22Rv1 (cell line): ENCODE measurements around the gene GNPNAT1.

Source experiments
- ZFX ChIP-seq: fragments of 450-650 bp; IDR thresholded peaks from 2 replicates; pipeline ENCODE4 v1.6.1; 2017; ENCODE audit warnings: antibody characterized with exemption, borderline replicate concordance
- TF ChIP-seq, protein P1 (sequence below): fragments of 450-650 bp; IDR thresholded peaks from 2 replicates; pipeline ENCODE4 v1.5.1; 2017; ENCODE audit warnings: mild to moderate bottlenecking

DNA sequence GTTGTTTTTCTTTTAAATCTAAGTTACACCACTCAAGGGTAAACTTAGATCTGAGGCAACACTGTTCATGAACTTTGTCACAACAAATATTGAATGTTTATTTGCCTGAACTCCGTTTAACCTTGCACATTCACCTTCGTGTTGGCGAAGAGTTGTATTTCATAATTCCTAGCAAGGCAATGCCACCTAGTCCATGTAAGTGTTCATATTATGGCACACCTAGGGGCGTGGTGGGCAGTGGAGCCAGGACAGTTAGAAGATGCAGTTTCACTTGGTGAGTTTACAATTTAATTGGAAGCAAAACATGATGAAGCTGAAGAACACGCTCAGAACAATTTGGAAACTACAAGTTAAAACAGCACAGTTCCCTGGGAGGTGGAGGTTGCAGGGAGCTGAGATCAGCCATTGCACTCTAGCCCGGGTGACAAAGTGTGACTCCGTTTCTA is 30.4 kb upstream of the GNPNAT1 start:
- TF ChIP-seq, protein P1, sequence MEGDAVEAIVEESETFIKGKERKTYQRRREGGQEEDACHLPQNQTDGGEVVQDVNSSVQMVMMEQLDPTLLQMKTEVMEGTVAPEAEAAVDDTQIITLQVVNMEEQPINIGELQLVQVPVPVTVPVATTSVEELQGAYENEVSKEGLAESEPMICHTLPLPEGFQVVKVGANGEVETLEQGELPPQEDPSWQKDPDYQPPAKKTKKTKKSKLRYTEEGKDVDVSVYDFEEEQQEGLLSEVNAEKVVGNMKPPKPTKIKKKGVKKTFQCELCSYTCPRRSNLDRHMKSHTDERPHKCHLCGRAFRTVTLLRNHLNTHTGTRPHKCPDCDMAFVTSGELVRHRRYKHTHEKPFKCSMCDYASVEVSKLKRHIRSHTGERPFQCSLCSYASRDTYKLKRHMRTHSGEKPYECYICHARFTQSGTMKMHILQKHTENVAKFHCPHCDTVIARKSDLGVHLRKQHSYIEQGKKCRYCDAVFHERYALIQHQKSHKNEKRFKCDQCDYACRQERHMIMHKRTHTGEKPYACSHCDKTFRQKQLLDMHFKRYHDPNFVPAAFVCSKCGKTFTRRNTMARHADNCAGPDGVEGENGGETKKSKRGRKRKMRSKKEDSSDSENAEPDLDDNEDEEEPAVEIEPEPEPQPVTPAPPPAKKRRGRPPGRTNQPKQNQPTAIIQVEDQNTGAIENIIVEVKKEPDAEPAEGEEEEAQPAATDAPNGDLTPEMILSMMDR = no peak
- no peak for TF ChIP-seq ZFX
